Spleen (tissue), 7 donors: ENCODE results near the gene ERN2.

Experiments used
- CTCF ChIP-seq, 11 experiments: fragments of 200-600 bp in 7 of 11; fragments of 450-650 bp in 4 of 11; sonication (generic) in 4 of 11; IDR thresholded peaks in 8 of 11; conservative IDR thresholded peaks in 3 of 11; 1 replicate in 7 of 11; 2 replicates in 4 of 11; pipeline versions ENCODE4 v1.4.0 to v1.8.0; 2016 to 2021; ENCODE audit warnings: antibody characterized with exemption in 11 of 11, inconsistent platforms in 4 of 11, mild to moderate bottlenecking in 1 of 11
- POLR2A ChIP-seq, 3 donors: fragments of 450-650 bp; IDR thresholded peaks; one replicate each; pipeline ENCODE4 v1.5.1; 2017; ENCODE audit warnings: antibody characterized with exemption in 3 of 3, mild to moderate bottlenecking in 1 of 3
- donor health status: DM: no; HTN: no; CAD: no; lungs with moderate emphysema.
- donor health status: DM: no; HTN: no; CAD: no.
- donor health status: DM: no; HTN: no; CAD: no.

- no peak for TF ChIP-seq POLR2A (IDR thresholded peaks at IDR 0.05)
- no peak for TF ChIP-seq CTCF (IDR thresholded peaks at IDR 0.05 in 8 of 11, conservative IDR thresholded peaks at IDR 0.05 in 3 of 11)
These were observed 46.3 kb downstream of the ERN2 start for GRCh38 chr16:23666571-23667354.
